IMR-90 (cell line): Measurements from ENCODE around the gene DPAGT1. TPM values are rescaled to one million over a fixed set of nuclear protein-coding genes. Genes with fewer than 3 reads are reported as not detected.

Experiments used
- ATAC-seq: fragments of 200-7000 bp; cut with Tn5 transposase; 2 replicates; pipeline ENCODE4 v1.9.1; 2020; ENCODE audit warnings: low read depth, mild to moderate bottlenecking, moderate library complexity
- BruUV-seq: library from RNA; stranded (reverse); fragments of 400-500 nt; replicated peaks from 2 replicates; lab custom pipeline; 2021; lab: Mats Ljungman, UMichigan
- CTCF ChIA-PET: fragments of 300-600 bp; formaldehyde crosslinking; extraction: SDS; loops from one replicate; lab custom pipeline; 2021; ENCODE audit warnings: antibody characterized with exemption; lab: Yijun Ruan, JAX
- POLR2A ChIA-PET: fragments of 300-600 bp; sonication (Branson Sonifier 250); formaldehyde crosslinking; loops from one replicate; lab custom pipeline; 2022; ENCODE audit warnings: antibody characterized with exemption; ENCODE audit not compliant: unreplicated experiment; lab: Charles Lee
- DNase-seq: peaks from one replicate; pipeline ENCODE4 v3.0.0; 2013
- H2AFZ ChIP-seq: replicated peaks from 2 replicates; pipeline ENCODE3; 2013; ENCODE audit warnings: low read length, mild to moderate bottlenecking; ENCODE audit not compliant: poor library complexity
- H2AK5ac ChIP-seq: 2 replicates; pipeline ENCODE4 v1.6.1; 2013; ENCODE audit warnings: low read depth, low read length, inconsistent platforms
- H2AK9ac ChIP-seq: replicated peaks from 2 replicates; pipeline ENCODE3; 2013; ENCODE audit warnings: mild to moderate bottlenecking, low read depth, low read length, moderate library complexity; ENCODE audit not compliant: poor library complexity
- H2BK120ac ChIP-seq: 2 replicates; pipeline ENCODE4 v1.6.1; 2013; ENCODE audit warnings: low read depth, low read length, inconsistent platforms
- H2BK15ac ChIP-seq: 3 replicates; pipeline ENCODE4 v1.6.1; 2013; ENCODE audit warnings: low read depth, low read length, inconsistent platforms
- H2BK20ac ChIP-seq: 2 replicates; pipeline ENCODE4 v1.6.1; 2013; ENCODE audit warnings: low read depth, mild to moderate bottlenecking, inconsistent platforms, low read length, moderate library complexity
- H2BK5ac ChIP-seq: 2 replicates; pipeline ENCODE4 v1.6.1; 2013; ENCODE audit warnings: mild to moderate bottlenecking, low read depth, low read length, inconsistent platforms; ENCODE audit not compliant: poor library complexity, severe bottlenecking
- H3K14ac ChIP-seq: replicated peaks from 2 replicates; pipeline ENCODE4 v1.6.1; 2013; ENCODE audit warnings: low read depth, low read length, inconsistent platforms
- H3K18ac ChIP-seq: 2 replicates; pipeline ENCODE4 v1.6.1; 2013; ENCODE audit warnings: low read depth, low read length, control low read depth
- H3K23ac ChIP-seq: 2 replicates; pipeline ENCODE4 v1.6.1; 2013; ENCODE audit warnings: low read depth, low read length, inconsistent platforms
- H3K27ac ChIP-seq: 2 replicates; pipeline ENCODE4 v1.5.1; 2013; ENCODE audit warnings: mild to moderate bottlenecking, control low read depth, low read length; ENCODE audit not compliant: insufficient read depth
- H3K27me3 ChIP-seq: 2 replicates; pipeline ENCODE4 v1.6.1; 2013; ENCODE audit warnings: low read length; ENCODE audit not compliant: control insufficient read depth, insufficient read depth
- H3K36me3 ChIP-seq: 2 replicates; pipeline ENCODE4 v1.6.1; 2013; ENCODE audit warnings: low read length, mixed read lengths; ENCODE audit not compliant: control insufficient read depth, insufficient read depth
- H3K4ac ChIP-seq: 2 replicates; pipeline ENCODE4 v1.6.1; 2013; ENCODE audit warnings: low read depth, low read length, inconsistent platforms
- H3K4me1 ChIP-seq: 2 replicates; pipeline ENCODE4 v1.6.1; 2013; ENCODE audit warnings: low read length, mixed read lengths; ENCODE audit not compliant: control insufficient read depth, insufficient read depth
- H3K4me2 ChIP-seq: 2 replicates; pipeline ENCODE4 v1.6.1; 2013; ENCODE audit warnings: low read depth, mild to moderate bottlenecking, control low read depth, low read length, moderate library complexity
- H3K4me3 ChIP-seq: 2 replicates; pipeline ENCODE4 v1.5.1; 2013; ENCODE audit warnings: low read depth, mild to moderate bottlenecking, control low read depth, low read length, moderate library complexity; ENCODE audit not compliant: insufficient read depth
- H3K56ac ChIP-seq: 2 replicates; pipeline ENCODE4 v1.6.1; 2013; ENCODE audit warnings: low read length, inconsistent platforms; ENCODE audit not compliant: insufficient read depth; ENCODE audit errors: extremely low read depth
- H3K79me1 ChIP-seq, 2 experiments: 2 replicates each; pipeline ENCODE4 v1.6.1; 2013; ENCODE audit warnings: low read length in 2 of 2, inconsistent platforms in 1 of 2, low read depth in 1 of 2
- H3K9ac ChIP-seq: 2 replicates; pipeline ENCODE4 v1.6.1; 2013; ENCODE audit warnings: low read depth, low read length, control low read depth
- H3K9me1 ChIP-seq: 2 replicates; pipeline ENCODE4 v1.6.1; 2013; ENCODE audit warnings: low read length, inconsistent platforms; ENCODE audit not compliant: insufficient read depth
- H3K9me3 ChIP-seq: 2 replicates; pipeline ENCODE4 v1.6.1; 2013; ENCODE audit warnings: low read length; ENCODE audit not compliant: control insufficient read depth, insufficient read depth
- H4K20me1 ChIP-seq: 2 replicates; pipeline ENCODE4 v1.6.1; 2013; ENCODE audit warnings: low read length, inconsistent platforms; ENCODE audit not compliant: insufficient read depth
- H4K5ac ChIP-seq: 2 replicates; pipeline ENCODE4 v1.6.1; 2013; ENCODE audit warnings: mild to moderate bottlenecking, low read depth, low read length, control low read depth
- H4K8ac ChIP-seq, 2 experiments: 2 replicates each; pipeline ENCODE4 v1.6.1; 2013; ENCODE audit warnings: low read depth in 2 of 2, low read length in 2 of 2, control low read depth in 1 of 2, inconsistent platforms in 1 of 2
- H4K91ac ChIP-seq: 2 replicates; pipeline ENCODE4 v1.6.1; 2013; ENCODE audit warnings: low read depth, low read length, inconsistent platforms; ENCODE audit not compliant: insufficient read depth
- BHLHE40 ChIP-seq: fragments of 150-350 bp; IDR thresholded peaks from 2 replicates; pipeline ENCODE4 v1.6.1; 2016; ENCODE audit warnings: mild to moderate bottlenecking, low read depth, low read length
- CEBPB ChIP-seq: IDR thresholded peaks from 2 replicates; pipeline ENCODE4 v1.6.1; 2012; ENCODE audit warnings: low read depth, low read length, improper control_type of control experiment
- CHD1 ChIP-seq: IDR thresholded peaks from 2 replicates; pipeline ENCODE4 v1.6.1; 2012; ENCODE audit warnings: low read depth, low read length, improper control_type of control experiment
- FOS ChIP-seq: fragments of 150-350 bp; IDR thresholded peaks from 2 replicates; pipeline ENCODE4 v1.6.1; 2016; ENCODE audit warnings: low read depth, low read length
- MAFK ChIP-seq: IDR thresholded peaks from 2 replicates; pipeline ENCODE4 v1.6.1; 2012; ENCODE audit warnings: low read depth, low read length, improper control_type of control experiment
- MAZ ChIP-seq: IDR thresholded peaks from 2 replicates; pipeline ENCODE4 v1.6.1; 2012; ENCODE audit warnings: low read depth, mild to moderate bottlenecking, low read length, improper control_type of control experiment, moderate library complexity, borderline replicate concordance
- MXI1 ChIP-seq: IDR thresholded peaks from 2 replicates; pipeline ENCODE4 v1.6.1; 2012; ENCODE audit warnings: low read depth, mild to moderate bottlenecking, low read length, moderate library complexity, borderline replicate concordance
- NFE2L2 ChIP-seq: fragments of 150-350 bp; IDR thresholded peaks from 2 replicates; pipeline ENCODE4 v1.6.1; 2016; ENCODE audit warnings: low read depth, mild to moderate bottlenecking, low read length
- POLR2A ChIP-seq: IDR thresholded peaks from 2 replicates; pipeline ENCODE4 v1.6.1; 2012; ENCODE audit warnings: mild to moderate bottlenecking, low read depth, low read length
- RAD21 ChIP-seq: IDR thresholded peaks from 2 replicates; pipeline ENCODE4 v1.6.1; 2012; ENCODE audit warnings: low read length, improper control_type of control experiment
- RCOR1 ChIP-seq: IDR thresholded peaks from 2 replicates; pipeline ENCODE4 v1.6.1; 2012; ENCODE audit warnings: mild to moderate bottlenecking, low read length, improper control_type of control experiment; ENCODE audit not compliant: insufficient replicate concordance
- RFX5 ChIP-seq: IDR thresholded peaks from 2 replicates; pipeline ENCODE4 v1.8.0; 2012; ENCODE audit warnings: low read depth, mild to moderate bottlenecking, low read length, moderate library complexity
- SMC3 ChIP-seq: fragments of 150-350 bp; IDR thresholded peaks from 2 replicates; pipeline ENCODE4 v1.6.1; 2016; ENCODE audit warnings: low read depth, mild to moderate bottlenecking, antibody characterized with exemption, low read length, moderate library complexity
- WGBS, 2 experiments: methylation state at CpG; one replicate each; pipeline versions ENCODE4 v1.1.5 to v1.1.7; 2013; ENCODE audit warnings: missing lambda C conversion rate in 2 of 2; ENCODE audit not compliant: insufficient read length in 1 of 2; ENCODE audit errors: extremely low coverage in 2 of 2; 5-methylcytosine and 5-hydroxymethylcytosine counted together
- dilution Hi-C: fragments of 300-500 bp; cut with HindIII; formaldehyde crosslinking; loops from one replicate; pipeline ENCODE4 v1.14.3; 2018; ENCODE audit warnings: low sequenced_read_pairs; ENCODE audit not compliant: unreplicated experiment
- in situ Hi-C: fragments of 300-500 bp; cut with MboI; formaldehyde crosslinking; loops from 3 replicates; pipeline ENCODE4 v1.14.3; 2019; ENCODE audit warnings: low sequenced_read_pairs, inconsistent platforms, mixed read lengths
- intact Hi-C: fragments of 100-400 bp; cut with micrococcal nuclease; formaldehyde crosslinking; loops from 2 replicates; pipeline ENCODE4 v1.10.0; 2022
- polyA plus RNA-seq, 3 experiments: library from polyadenylated mRNA; depleted of rRNA; stranded (reverse); fragments of >200 nt; gene quantifications; 2 replicates each; pipeline ENCODE4 v1.2.3, GENCODE V29; 2012; ENCODE audit warnings: low replicate concordance in 1 of 3
- total RNA-seq: library from RNA; depleted of rRNA; stranded (reverse); fragments of >200 nt; gene quantifications from 2 replicates; pipeline ENCODE4 v1.2.3, GENCODE V29; 2012
- TF ChIP-seq, protein P1 (sequence below): fragments of 150-350 bp; IDR thresholded peaks from 2 replicates; pipeline ENCODE4 v1.6.1; 2017; ENCODE audit warnings: mild to moderate bottlenecking, antibody characterized with exemption, low read length, low read depth
- TF ChIP-seq, protein P2 (sequence below): conservative IDR thresholded peaks from 2 replicates; pipeline ENCODE4 v1.5.1; 2012; ENCODE audit warnings: mild to moderate bottlenecking, low read depth, low read length, improper control_type of control experiment
- TF ChIP-seq, protein P3 (sequence below): fragments of 150-350 bp; IDR thresholded peaks from 2 replicates; pipeline ENCODE4 v1.6.1; 2016; ENCODE audit warnings: low read depth, mild to moderate bottlenecking, low read length, moderate library complexity, borderline replicate concordance

DPAGT1 gene
- total and polyA plus RNA-seq, 2 of the 4 experiments (the other 2 are of a cell fraction): 15.2 to 53.4 TPM

DNA sequence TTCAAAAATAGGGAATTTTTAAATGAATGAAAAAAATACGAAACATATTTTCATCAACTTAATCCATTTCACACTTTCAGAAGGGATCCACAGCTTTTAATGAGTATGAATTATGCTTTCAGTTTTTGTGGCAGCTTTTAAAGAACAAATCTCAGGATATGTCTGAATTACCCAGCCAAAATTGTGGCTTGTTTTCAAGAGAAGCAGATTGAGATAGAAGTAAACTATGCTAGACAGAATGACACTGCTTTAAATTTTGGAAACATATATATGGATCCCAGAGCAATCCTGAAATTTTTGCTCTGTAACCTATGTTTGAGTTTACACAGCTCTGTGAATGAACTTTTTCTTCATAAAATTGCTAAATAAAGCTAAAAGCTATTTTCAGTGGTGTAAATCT is 17.3 kb upstream of the DPAGT1 start:
- Histone ChIP-seq H4K8ac (no peak overlapping the region), H3K4me1 (peaks cover 1% of the 10 kb centered on the region; the same call in 1 of the 2 replicates), H2BK5ac (no peak overlapping the region), H3K27ac (no peak overlapping the region), H3K4me3 (no peak overlapping the region), H4K20me1 (no peaks in the 10 kb centered on the region; the same call in 1 of the 2 replicates), H2BK20ac (no peak overlapping the region), H3K9me1 (peaks cover 4% of the 10 kb centered on the region), H2BK120ac (no peak overlapping the region), H3K4ac (no peak overlapping the region), H2AFZ (no peak overlapping the region), H3K56ac (no peak overlapping the region), H3K9me3 (no peaks in the 10 kb centered on the region), H3K36me3 (peaks cover 13% of the 10 kb centered on the region), H3K4me2 (no peak overlapping the region), H4K5ac (no peak overlapping the region), H4K91ac (no peak overlapping the region), H3K18ac (no peak overlapping the region), H3K27me3 (no peaks in the 10 kb centered on the region), H3K9ac (no peak overlapping the region), H3K14ac (no peak overlapping the region), H3K79me1 (peaks cover 10 to 25% of the 10 kb centered on the region in 2 experiments), H2AK5ac (no peak overlapping the region), H3K23ac (no peak overlapping the region), H2BK15ac (no peak overlapping the region), H2AK9ac (no peak overlapping the region)
- ChIA-PET POLR2A (interaction anchor here (0.6 kb wide), 1 partner anchor 570 kb away, joined by 3 read pairs; no protein-coding TSS in a partner anchor), CTCF (no interaction called here)
- DNase-seq (no peak), ATAC-seq (no peak)
- dilution Hi-C loops (no loop called here), intact Hi-C loops (no loop called here), in situ Hi-C loops (no loop called here)
- BruUV-seq: no TSS peak
- whole genome bisulfite sequencing, 2 experiments: no CpG with 5 or more reads among the region's 1 CpG
- no peak for TF ChIP-seq RAD21
- TF ChIP-seq CEBPB: no peak
- TF ChIP-seq CHD1: no peak
- no peak for TF ChIP-seq RCOR1
- TF ChIP-seq NFE2L2: no peak
- no peak for TF ChIP-seq FOS
- TF ChIP-seq, protein P1, sequence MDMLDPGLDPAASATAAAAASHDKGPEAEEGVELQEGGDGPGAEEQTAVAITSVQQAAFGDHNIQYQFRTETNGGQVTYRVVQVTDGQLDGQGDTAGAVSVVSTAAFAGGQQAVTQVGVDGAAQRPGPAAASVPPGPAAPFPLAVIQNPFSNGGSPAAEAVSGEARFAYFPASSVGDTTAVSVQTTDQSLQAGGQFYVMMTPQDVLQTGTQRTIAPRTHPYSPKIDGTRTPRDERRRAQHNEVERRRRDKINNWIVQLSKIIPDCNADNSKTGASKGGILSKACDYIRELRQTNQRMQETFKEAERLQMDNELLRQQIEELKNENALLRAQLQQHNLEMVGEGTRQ: no peak
- TF ChIP-seq RFX5: no peak
- TF ChIP-seq SMC3: no peak
- no peak for TF ChIP-seq MAZ
- TF ChIP-seq MAFK: no peak
- no peak for TF ChIP-seq MXI1
- TF ChIP-seq, protein P2, sequence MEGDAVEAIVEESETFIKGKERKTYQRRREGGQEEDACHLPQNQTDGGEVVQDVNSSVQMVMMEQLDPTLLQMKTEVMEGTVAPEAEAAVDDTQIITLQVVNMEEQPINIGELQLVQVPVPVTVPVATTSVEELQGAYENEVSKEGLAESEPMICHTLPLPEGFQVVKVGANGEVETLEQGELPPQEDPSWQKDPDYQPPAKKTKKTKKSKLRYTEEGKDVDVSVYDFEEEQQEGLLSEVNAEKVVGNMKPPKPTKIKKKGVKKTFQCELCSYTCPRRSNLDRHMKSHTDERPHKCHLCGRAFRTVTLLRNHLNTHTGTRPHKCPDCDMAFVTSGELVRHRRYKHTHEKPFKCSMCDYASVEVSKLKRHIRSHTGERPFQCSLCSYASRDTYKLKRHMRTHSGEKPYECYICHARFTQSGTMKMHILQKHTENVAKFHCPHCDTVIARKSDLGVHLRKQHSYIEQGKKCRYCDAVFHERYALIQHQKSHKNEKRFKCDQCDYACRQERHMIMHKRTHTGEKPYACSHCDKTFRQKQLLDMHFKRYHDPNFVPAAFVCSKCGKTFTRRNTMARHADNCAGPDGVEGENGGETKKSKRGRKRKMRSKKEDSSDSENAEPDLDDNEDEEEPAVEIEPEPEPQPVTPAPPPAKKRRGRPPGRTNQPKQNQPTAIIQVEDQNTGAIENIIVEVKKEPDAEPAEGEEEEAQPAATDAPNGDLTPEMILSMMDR: no peak
- TF ChIP-seq POLR2A: no peak
- TF ChIP-seq BHLHE40: no peak
- TF ChIP-seq, protein P3, sequence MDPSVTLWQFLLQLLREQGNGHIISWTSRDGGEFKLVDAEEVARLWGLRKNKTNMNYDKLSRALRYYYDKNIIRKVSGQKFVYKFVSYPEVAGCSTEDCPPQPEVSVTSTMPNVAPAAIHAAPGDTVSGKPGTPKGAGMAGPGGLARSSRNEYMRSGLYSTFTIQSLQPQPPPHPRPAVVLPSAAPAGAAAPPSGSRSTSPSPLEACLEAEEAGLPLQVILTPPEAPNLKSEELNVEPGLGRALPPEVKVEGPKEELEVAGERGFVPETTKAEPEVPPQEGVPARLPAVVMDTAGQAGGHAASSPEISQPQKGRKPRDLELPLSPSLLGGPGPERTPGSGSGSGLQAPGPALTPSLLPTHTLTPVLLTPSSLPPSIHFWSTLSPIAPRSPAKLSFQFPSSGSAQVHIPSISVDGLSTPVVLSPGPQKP: no peak
